GM10266 (cell line): ENCODE results near the gene PLAU.
A peak's percentile ranks its signal among the peaks of the same experiment; 100 is the strongest.

ENCODE experiments used
- DNase-seq: peaks from one replicate; pipeline ENCODE4 v3.0.0; 2012; ENCODE audit errors: extremely low spot score
- TF ChIP-seq, protein P1 (sequence below): IDR thresholded peaks from 2 replicates; pipeline ENCODE4 v1.5.1; 2012; ENCODE audit warnings: mild to moderate bottlenecking, low read depth; ENCODE audit not compliant: control insufficient read depth, insufficient read depth; ENCODE audit errors: missing control alignments

The PLAU gene

GRCh38 chr10:73948947-73949633 lies 38.2 kb downstream of the PLAU start:
- TF ChIP-seq, protein P1, sequence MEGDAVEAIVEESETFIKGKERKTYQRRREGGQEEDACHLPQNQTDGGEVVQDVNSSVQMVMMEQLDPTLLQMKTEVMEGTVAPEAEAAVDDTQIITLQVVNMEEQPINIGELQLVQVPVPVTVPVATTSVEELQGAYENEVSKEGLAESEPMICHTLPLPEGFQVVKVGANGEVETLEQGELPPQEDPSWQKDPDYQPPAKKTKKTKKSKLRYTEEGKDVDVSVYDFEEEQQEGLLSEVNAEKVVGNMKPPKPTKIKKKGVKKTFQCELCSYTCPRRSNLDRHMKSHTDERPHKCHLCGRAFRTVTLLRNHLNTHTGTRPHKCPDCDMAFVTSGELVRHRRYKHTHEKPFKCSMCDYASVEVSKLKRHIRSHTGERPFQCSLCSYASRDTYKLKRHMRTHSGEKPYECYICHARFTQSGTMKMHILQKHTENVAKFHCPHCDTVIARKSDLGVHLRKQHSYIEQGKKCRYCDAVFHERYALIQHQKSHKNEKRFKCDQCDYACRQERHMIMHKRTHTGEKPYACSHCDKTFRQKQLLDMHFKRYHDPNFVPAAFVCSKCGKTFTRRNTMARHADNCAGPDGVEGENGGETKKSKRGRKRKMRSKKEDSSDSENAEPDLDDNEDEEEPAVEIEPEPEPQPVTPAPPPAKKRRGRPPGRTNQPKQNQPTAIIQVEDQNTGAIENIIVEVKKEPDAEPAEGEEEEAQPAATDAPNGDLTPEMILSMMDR: no peak
- no peak for DNase-seq

DNA sequence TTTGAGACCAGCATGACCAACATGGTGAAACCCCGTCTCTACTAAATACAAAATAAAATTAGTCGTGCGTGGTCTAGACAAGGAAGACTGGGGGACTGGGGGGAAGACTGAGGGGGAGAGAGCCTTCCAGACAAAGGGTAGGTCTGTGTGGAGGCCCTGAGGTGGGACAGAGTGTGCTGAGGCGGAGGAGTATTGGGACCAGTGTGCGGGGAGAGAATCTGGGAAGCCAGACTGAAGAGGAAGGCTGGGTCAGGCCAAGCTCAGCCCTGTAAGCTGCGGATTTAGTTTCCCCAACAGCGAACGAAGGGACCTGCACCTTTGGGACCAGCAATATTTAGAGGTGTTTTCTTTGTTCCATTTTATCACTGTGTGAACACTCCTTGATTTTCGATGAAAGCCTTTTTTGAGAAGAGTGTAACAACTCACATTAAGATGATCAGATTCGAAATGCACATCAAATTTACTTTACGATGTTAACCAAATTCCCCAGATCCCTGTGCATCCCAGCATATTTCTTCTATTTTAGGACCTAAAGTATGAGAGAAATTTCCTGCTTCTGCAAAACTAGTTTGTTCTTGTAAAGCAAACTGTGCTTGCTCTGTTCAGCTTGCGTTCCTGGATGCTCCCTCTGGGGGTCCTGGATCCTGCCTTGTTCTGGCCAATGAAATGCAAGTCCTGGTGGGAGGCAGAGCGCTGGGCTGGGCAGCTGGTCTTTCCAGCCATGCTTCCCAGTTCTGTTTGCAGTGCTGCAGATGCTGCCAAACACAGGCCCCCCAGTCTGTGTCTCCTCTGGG lies 39.4 kb downstream of the PLAU start:
- TF ChIP-seq, protein P1: no peak
- no peak for DNase-seq

- DNase-seq: no peak
- TF ChIP-seq, protein P1: no peak
Observed at GRCh38 chr10:73953665-73954064, 42.7 kb downstream of the PLAU start.

DNA sequence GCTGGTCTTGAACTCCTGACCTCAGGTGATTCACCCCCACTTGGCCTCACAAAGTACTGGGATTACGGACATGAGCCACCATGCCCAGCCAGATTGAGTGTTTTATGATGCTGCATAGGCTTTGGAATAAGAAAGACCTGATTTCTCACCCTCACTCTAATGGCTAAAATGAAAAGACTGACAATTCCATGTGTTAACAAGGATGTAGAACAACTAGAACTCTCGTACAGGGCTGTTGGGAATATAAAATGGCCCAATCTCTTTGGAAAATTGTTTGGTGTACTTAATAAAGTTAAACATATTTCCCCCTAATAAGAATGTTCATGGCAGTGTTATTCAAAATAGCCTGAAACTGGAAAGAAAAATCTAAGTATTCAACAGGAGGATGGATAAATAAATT lies 43.8 kb downstream of the PLAU start:
- TF ChIP-seq, protein P1: no peak
- no peak for DNase-seq

DNA sequence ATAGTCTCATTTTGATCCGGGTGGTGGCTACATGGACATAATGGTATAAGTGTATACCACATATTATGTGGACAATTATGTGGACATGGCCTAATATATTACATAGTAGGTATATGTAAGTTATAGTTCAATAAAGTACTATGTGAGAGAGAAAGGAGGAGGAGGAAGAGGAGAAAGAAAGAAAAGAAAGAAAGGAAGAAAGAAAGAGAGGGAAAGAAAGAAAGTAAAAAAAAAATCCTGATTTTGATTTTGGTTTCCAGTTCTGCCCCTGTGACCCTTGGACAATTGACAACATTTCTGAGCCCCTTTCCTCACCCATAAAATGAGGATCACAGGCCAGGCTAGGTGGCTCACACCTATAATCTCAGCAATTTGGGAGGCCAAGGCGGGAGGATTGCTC lies 44.8 kb downstream of the PLAU start:
- no peak for DNase-seq
- TF ChIP-seq, protein P1: no peak

GRCh38 chr10:73956476-73957359 lies 45.8 kb downstream of the PLAU start:
- TF ChIP-seq, protein P1: no peak
- DNase-seq: peak; percentile 78
